Smooth muscle cell (in vitro differentiated cells): Measurements from ENCODE around the gene TRIM65. TPM values are rescaled to one million over a fixed set of nuclear protein-coding genes. Genes with fewer than 3 reads are reported as not detected.

Experiments used
- DNase-seq: peaks from one replicate; lab custom pipeline; 2025; ENCODE audit not compliant: unreplicated experiment; lab: John Stamatoyannopoulos, UW
- H2AFZ ChIP-seq: fragments of 200-600 bp; sonication (generic); 2 replicates; pipeline ENCODE4 v1.6.0; 2016; ENCODE audit warnings: antibody characterized with exemption, low read depth, mild to moderate bottlenecking
- H3F3A ChIP-seq: fragments of 200-600 bp; sonication (generic); 2 replicates; pipeline ENCODE4 v1.6.0; 2017; ENCODE audit warnings: antibody characterized with exemption, low read depth
- H3K27ac ChIP-seq: fragments of 200-600 bp; sonication (generic); 2 replicates; pipeline ENCODE4 v1.5.1; 2016; ENCODE audit warnings: low read depth, mild to moderate bottlenecking
- H3K27me3 ChIP-seq: fragments of 200-600 bp; sonication (generic); 2 replicates; pipeline ENCODE4 v1.6.1; 2016; ENCODE audit warnings: low read depth, mild to moderate bottlenecking
- H3K36me3 ChIP-seq: fragments of 200-600 bp; sonication (generic); 2 replicates; pipeline ENCODE4 v1.5.1; 2016; ENCODE audit warnings: low read depth
- H3K4me1 ChIP-seq: fragments of 200-600 bp; sonication (generic); 2 replicates; pipeline ENCODE4 v1.5.1; 2016; ENCODE audit warnings: low read depth
- H3K4me2 ChIP-seq: fragments of 200-600 bp; sonication (generic); 2 replicates; pipeline ENCODE4 v1.6.0; 2016; ENCODE audit warnings: mild to moderate bottlenecking
- H3K4me3 ChIP-seq: fragments of 200-600 bp; sonication (generic); 2 replicates; pipeline ENCODE4 v1.5.1; 2016; ENCODE audit warnings: mild to moderate bottlenecking
- H3K79me2 ChIP-seq: fragments of 200-600 bp; sonication (generic); 2 replicates; pipeline ENCODE4 v1.6.0; 2016; ENCODE audit warnings: low read depth, mild to moderate bottlenecking
- H3K9ac ChIP-seq: fragments of 200-600 bp; sonication (generic); 2 replicates; pipeline ENCODE4 v1.6.0; 2016; ENCODE audit warnings: low read depth
- H3K9me3 ChIP-seq: fragments of 200-600 bp; sonication (generic); replicated peaks from 2 replicates; pipeline ENCODE4 v1.5.1; 2016; ENCODE audit warnings: low read depth
- H4K20me1 ChIP-seq: fragments of 200-600 bp; sonication (generic); 2 replicates; pipeline ENCODE4 v1.6.0; 2016; ENCODE audit warnings: low read depth
- CTCF ChIP-seq: fragments of 200-600 bp; sonication (generic); IDR thresholded peaks from 2 replicates; pipeline ENCODE4 v1.5.1; 2017; ENCODE audit warnings: borderline replicate concordance, mild to moderate bottlenecking, antibody characterized with exemption; ENCODE audit not compliant: insufficient read depth, poor library complexity, severe bottlenecking
- WGBS: methylation state at CpG from one replicate; pipeline ENCODE4 v1.1.7; 2016; ENCODE audit warnings: low lambda C conversion rate; 5-methylcytosine and 5-hydroxymethylcytosine counted together
- polyA plus RNA-seq: library from polyadenylated mRNA; unstranded; fragments of >200 nt; fragmentation: Nextera tagmentation; extraction: Ambion mirVana; gene quantifications from 2 replicates; pipeline ENCODE4 v1.2.1, GENCODE V29; 2016
- total RNA-seq: library from RNA; depleted of rRNA; stranded (reverse); fragments of >200 nt; gene quantifications from 2 replicates; pipeline ENCODE4 v1.2.3, GENCODE V29; 2014

The TRIM65 gene
- total and polyA plus RNA-seq, 2 experiments from 2014 or later = 13.3 to 17.4 TPM

- no peak for TF ChIP-seq CTCF
- Histone ChIP-seq H3K27me3 (no peaks in the 10 kb centered on the region), H3K27ac (no peak overlapping the region), H3K4me3 (no peak overlapping the region), H3K4me2 (no peak overlapping the region), H3K9ac (no peak overlapping the region), H3K36me3 (no peaks in the 10 kb centered on the region), H3K9me3 (no peaks in the 10 kb centered on the region), H3K79me2 (no peaks in the 10 kb centered on the region), H4K20me1 (no peaks in the 10 kb centered on the region), H3F3A (no peaks in the 10 kb centered on the region), H3K4me1 (peaks cover 4% of the 10 kb centered on the region), H2AFZ (no peak overlapping the region)
- DNase-seq = no peak
- WGBS = 73% methylated on average over 7 of the region's 7 CpGs
These were observed 56.0 kb downstream of the TRIM65 start for GRCh38 chr17:75840799-75841164.

GRCh38 chr17:75839942-75840798, 56.6 kb downstream of the TRIM65 start:
- Histone ChIP-seq H3K27me3 (no peaks in the 10 kb centered on the region), H3K79me2 (no peaks in the 10 kb centered on the region), H3K27ac (no peak overlapping the region), H4K20me1 (no peaks in the 10 kb centered on the region), H3K4me2 (no peak overlapping the region), H3K9ac (no peak overlapping the region), H3K9me3 (no peaks in the 10 kb centered on the region), H2AFZ (no peak overlapping the region), H3K4me1 (peaks cover 4% of the 10 kb centered on the region), H3K4me3 (no peak overlapping the region), H3F3A (no peaks in the 10 kb centered on the region), H3K36me3 (no peaks in the 10 kb centered on the region)
- DNase-seq = no peak
- no peak for TF ChIP-seq CTCF
- WGBS = 98% methylated on average over 34 of the region's 36 CpGs

Other genes starting within 250 kb of the TRIM65 start
- gene RECQL5, start 229.8 kb downstream of the TRIM65 start, total RNA-seq = 12.5 and 38.2 TPM in 2 replicates
- 15.4 and 15.7 TPM in 2 replicates for gene RECQL5, start 229.8 kb downstream of the TRIM65 start, polyA plus RNA-seq
- gene SAP30BP, start 229.6 kb downstream of the TRIM65 start, total RNA-seq = 75.4 and 87.7 TPM in 2 replicates
- gene SAP30BP, start 229.6 kb downstream of the TRIM65 start, polyA plus RNA-seq = 119 and 135 TPM in 2 replicates
- gene ITGB4, start 175.5 kb downstream of the TRIM65 start, total RNA-seq = 66.0 and 83.8 TPM in 2 replicates
- 47.2 and 233 TPM in 2 replicates for gene ITGB4, start 175.5 kb downstream of the TRIM65 start, polyA plus RNA-seq
- gene GALK1, start 131.8 kb downstream of the TRIM65 start, total RNA-seq = 31.1 and 32.7 TPM in 2 replicates
- 88.8 and 108 TPM in 2 replicates for gene GALK1, start 131.8 kb downstream of the TRIM65 start, polyA plus RNA-seq
- 25.4 and 39.5 TPM in 2 replicates for gene UNK, start 112.1 kb downstream of the TRIM65 start, total RNA-seq
- 26.8 and 31.5 TPM in 2 replicates for gene UNK, start 112.1 kb downstream of the TRIM65 start, polyA plus RNA-seq
- gene UNC13D, start 52.5 kb downstream of the TRIM65 start, total RNA-seq = 4.5 TPM in 2 replicates
- gene UNC13D, start 52.5 kb downstream of the TRIM65 start, polyA plus RNA-seq = 2.4 and 9.6 TPM in 2 replicates
- gene WBP2, start 41.6 kb downstream of the TRIM65 start, total RNA-seq = 26.4 and 27.6 TPM in 2 replicates
- gene WBP2, start 41.6 kb downstream of the TRIM65 start, polyA plus RNA-seq = 91.4 and 111 TPM in 2 replicates
- gene TRIM47, start 18.4 kb downstream of the TRIM65 start, total RNA-seq = 3.8 and 8.7 TPM in 2 replicates
- gene TRIM47, start 18.4 kb downstream of the TRIM65 start, polyA plus RNA-seq = 16.1 and 31.7 TPM in 2 replicates
- gene MRPL38, start 7.9 kb upstream of the TRIM65 start, total RNA-seq = 32.6 and 48.4 TPM in 2 replicates
- 90.5 and 107 TPM in 2 replicates for gene MRPL38, start 7.9 kb upstream of the TRIM65 start, polyA plus RNA-seq
- 8.4 and 21.8 TPM in 2 replicates for gene FBF1, start 44.1 kb upstream of the TRIM65 start, total RNA-seq
- gene FBF1, start 44.1 kb upstream of the TRIM65 start, polyA plus RNA-seq = 4.6 and 8.2 TPM in 2 replicates
- 35.3 and 46.7 TPM in 2 replicates for gene ACOX1, start 82.2 kb upstream of the TRIM65 start, total RNA-seq
- 25.9 and 30.2 TPM in 2 replicates for gene ACOX1, start 82.2 kb upstream of the TRIM65 start, polyA plus RNA-seq
- 4.2 and 15.5 TPM in 2 replicates for gene TEN1, start 82.3 kb upstream of the TRIM65 start, total RNA-seq
- 19.2 and 25.6 TPM in 2 replicates for gene TEN1, start 82.3 kb upstream of the TRIM65 start, polyA plus RNA-seq
- 1.0 and 1.2 TPM in 2 replicates for gene CDK3, start 103.9 kb upstream of the TRIM65 start, total RNA-seq
- gene CDK3, start 103.9 kb upstream of the TRIM65 start, polyA plus RNA-seq = 3.9 and 10.2 TPM in 2 replicates
- 1.6 and 1.9 TPM in 2 replicates for gene EVPL, start 130.4 kb upstream of the TRIM65 start, total RNA-seq
- 0.77 and 2.0 TPM in 2 replicates for gene EVPL, start 130.4 kb upstream of the TRIM65 start, polyA plus RNA-seq
- gene SRP68, start 175.6 kb upstream of the TRIM65 start, total RNA-seq = 41.0 and 67.5 TPM in 2 replicates
- gene SRP68, start 175.6 kb upstream of the TRIM65 start, polyA plus RNA-seq = 96.3 and 102 TPM in 2 replicates
- gene GALR2, start 177.8 kb upstream of the TRIM65 start, total RNA-seq = not detected in 2 replicates
- gene GALR2, start 177.8 kb upstream of the TRIM65 start, polyA plus RNA-seq = 0.17 TPM in 1 of 2 replicates, not detected in the other
- gene ZACN, start 182.2 kb upstream of the TRIM65 start, total RNA-seq = not detected in 2 replicates
- 1.7 and 3.4 TPM in 2 replicates for gene ZACN, start 182.2 kb upstream of the TRIM65 start, polyA plus RNA-seq
- gene EXOC7, start 206.8 kb upstream of the TRIM65 start, total RNA-seq = 49.8 and 59.1 TPM in 2 replicates
- 70.3 and 90.8 TPM in 2 replicates for gene EXOC7, start 206.8 kb upstream of the TRIM65 start, polyA plus RNA-seq
- not detected in 2 replicates for gene FOXJ1, start 244.3 kb upstream of the TRIM65 start, total RNA-seq
- gene FOXJ1, start 244.3 kb upstream of the TRIM65 start, polyA plus RNA-seq = not detected in 2 replicates